Caco-2 (cell line): ENCODE measurements around the gene INPP5J. TPM values are rescaled to one million over a fixed set of nuclear protein-coding genes. Genes with fewer than 3 reads are reported as not detected.

ENCODE experiments used
- BruUV-seq: library from RNA; stranded (reverse); fragments of 400-500 nt; replicated peaks from 2 replicates; lab custom pipeline; 2021; lab: Mats Ljungman, UMichigan
- CTCF ChIA-PET: fragments of 300-600 bp; sonication (Branson Sonifier 250); formaldehyde crosslinking; loops from one replicate; lab custom pipeline; 2022; ENCODE audit warnings: antibody characterized with exemption; lab: Charles Lee
- POLR2A ChIA-PET: fragments of 300-600 bp; sonication (Branson Sonifier 250); formaldehyde crosslinking; loops from one replicate; lab custom pipeline; 2022; ENCODE audit warnings: antibody characterized with exemption; lab: Charles Lee
- DNase-seq, 2 experiments: peaks; one replicate each; pipeline versions ENCODE4 v3.0.0 to v3.0.0-alpha.2; 2020 to 2022
- H3K27me3 ChIP-seq: replicated peaks from 2 replicates; pipeline ENCODE4 v1.6.0; 2011; ENCODE audit warnings: low read length; ENCODE audit not compliant: control insufficient read depth, insufficient read depth
- H3K36me3 ChIP-seq: 2 replicates; pipeline ENCODE4 v1.5.1; 2011; ENCODE audit warnings: low read length; ENCODE audit not compliant: control insufficient read depth, insufficient read depth
- H3K4me1 ChIP-seq: fragments of 250-450 bp; sonication (Bioruptor Pico); 2 replicates; pipeline ENCODE4 v1.5.1; 2020; ENCODE audit warnings: mild to moderate bottlenecking
- H3K4me3 ChIP-seq: 2 replicates; pipeline ENCODE4 v1.5.1; 2011; ENCODE audit warnings: low read depth, mild to moderate bottlenecking, control low read depth, low read length
- H3K9me3 ChIP-seq: fragments of 250-450 bp; sonication (Bioruptor Pico); 2 replicates; pipeline ENCODE4 v1.5.1; 2020; ENCODE audit warnings: mild to moderate bottlenecking, moderate library complexity
- H3K27ac Mint-ChIP-seq: one replicate; pipeline ENCODE4 v1.8.0; 2022; ENCODE audit warnings: mixed read lengths; ENCODE audit not compliant: unreplicated experiment
- H3K27me3 Mint-ChIP-seq: one replicate; pipeline ENCODE4 v1.8.0; 2022; ENCODE audit warnings: mixed read lengths; ENCODE audit not compliant: insufficient read depth, unreplicated experiment
- H3K36me3 Mint-ChIP-seq: one replicate; pipeline ENCODE4 v1.8.0; 2022; ENCODE audit warnings: mild to moderate bottlenecking, mixed read lengths; ENCODE audit not compliant: insufficient read depth, unreplicated experiment
- H3K4me1 Mint-ChIP-seq: one replicate; pipeline ENCODE4 v1.8.0; 2022; ENCODE audit warnings: low read depth, mixed read lengths; ENCODE audit not compliant: unreplicated experiment
- H3K4me3 Mint-ChIP-seq: one replicate; pipeline ENCODE4 v1.8.0; 2022; ENCODE audit warnings: mild to moderate bottlenecking, moderate library complexity, mixed read lengths; ENCODE audit not compliant: unreplicated experiment
- H3K9me3 Mint-ChIP-seq: one replicate; pipeline ENCODE4 v1.8.0; 2022; ENCODE audit warnings: mixed read lengths; ENCODE audit not compliant: unreplicated experiment
- CTCF ChIP-seq, 2 experiments: fragments of 200-600 bp in 1 of 2; IDR thresholded peaks; 1 replicate in 1 of 2; 2 replicates in 1 of 2; pipeline versions ENCODE4 v1.5.1 to v1.8.0; 2011 to 2022; ENCODE audit warnings: antibody characterized with exemption in 1 of 2, control low read depth in 1 of 2, inconsistent platforms in 1 of 2, low read depth in 1 of 2, low read length in 1 of 2, mild to moderate bottlenecking in 1 of 2, moderate library complexity in 1 of 2; ENCODE audit not compliant: insufficient read depth in 1 of 2, severe bottlenecking in 1 of 2, unreplicated experiment in 1 of 2
- intact Hi-C: fragments of 100-400 bp; cut with micrococcal nuclease; formaldehyde crosslinking; loops from one replicate; pipeline ENCODE4 v1.10.0; 2022; ENCODE audit not compliant: unreplicated experiment
- total RNA-seq: library from RNA; stranded (reverse); gene quantifications from 2 replicates; pipeline ENCODE4 v1.2.3, GENCODE V29; 2022

Gene INPP5J
- total RNA-seq, 1 experiment from 2014 or later, result 6.8 TPM

DNA sequence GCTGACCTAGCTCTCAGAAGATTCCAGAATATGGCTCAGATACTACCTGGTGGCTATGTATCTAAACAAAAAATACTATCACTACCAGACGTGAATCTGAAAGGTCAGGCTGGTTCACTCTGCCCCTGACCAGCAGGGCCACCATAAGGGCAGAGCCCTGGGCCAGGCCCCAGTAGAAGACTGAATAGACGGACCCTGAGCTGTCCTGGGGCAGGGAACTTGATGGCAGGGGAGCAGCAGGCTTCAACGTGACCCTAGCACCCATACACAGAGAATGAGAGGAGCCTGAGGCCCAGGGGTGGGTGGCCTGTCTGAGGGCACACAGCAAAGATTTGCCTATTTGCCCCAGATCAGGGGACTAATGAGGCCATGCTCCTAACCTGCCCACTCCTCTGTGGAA lies 30.6 kb downstream of the INPP5J start:
- POLR2A ChIA-PET, result no interaction called here
- Histone ChIP-seq H3K36me3 (no peaks in the 10 kb centered on the region), H3K9me3 (no peaks in the 10 kb centered on the region), H3K4me3 (no peak overlapping the region), H3K27me3 (no peaks in the 10 kb centered on the region), H3K4me1 (no peaks in the 10 kb centered on the region)
- Mint-ChIP-seq H3K27ac (no peak overlapping the region), H3K27me3 (no peaks in the 10 kb centered on the region), H3K36me3 (no peaks in the 10 kb centered on the region), H3K4me1 (no peaks in the 10 kb centered on the region), H3K9me3 (no peaks in the 10 kb centered on the region), H3K4me3 (no peak overlapping the region)
- CTCF ChIA-PET, result interaction anchor here (0.6 kb wide), 1 partner anchor 160 kb away, joined by 3 read pairs; no protein-coding TSS in a partner anchor
- BruUV-seq, result no TSS peak
- DNase-seq, result no peak
- no peak for TF ChIP-seq CTCF (IDR thresholded peaks at IDR 0.05; ENCODE audit: insufficient read depth in 1 of 2, low read depth in 1 of 2, low read length in 1 of 2, severe bottlenecking in 1 of 2, unreplicated experiment in 1 of 2)
- intact Hi-C loops, result no loop called here

GRCh38 chr22:31154975-31155374 lies 32.2 kb downstream of the INPP5J start:
- H3K9me3 Mint-ChIP-seq, result no peaks in the 10 kb centered on the region
- no peak for TF ChIP-seq CTCF (IDR thresholded peaks at IDR 0.05; ENCODE audit: insufficient read depth in 1 of 2, low read depth in 1 of 2, low read length in 1 of 2, severe bottlenecking in 1 of 2, unreplicated experiment in 1 of 2)
- no peaks in the 10 kb centered on the region for H3K27me3 Mint-ChIP-seq
- H3K4me1 Mint-ChIP-seq, result no peaks in the 10 kb centered on the region
- Histone ChIP-seq H3K4me3 (no peak overlapping the region), H3K27me3 (no peaks in the 10 kb centered on the region), H3K9me3 (no peaks in the 10 kb centered on the region), H3K4me1 (0 out of 2 replicates have a peak, but pooled peaks cover 4% of the 10 kb centered on the region), H3K36me3 (no peaks in the 10 kb centered on the region)
- POLR2A ChIA-PET, result no interaction called here
- intact Hi-C loops, result no loop called here
- no peak overlapping the region for H3K4me3 Mint-ChIP-seq
- BruUV-seq, result no TSS peak
- CTCF ChIA-PET, result no interaction called here
- no peak for DNase-seq
- no peak overlapping the region for H3K27ac Mint-ChIP-seq
- H3K36me3 Mint-ChIP-seq, result peaks cover 4% of the 10 kb centered on the region

DNA sequence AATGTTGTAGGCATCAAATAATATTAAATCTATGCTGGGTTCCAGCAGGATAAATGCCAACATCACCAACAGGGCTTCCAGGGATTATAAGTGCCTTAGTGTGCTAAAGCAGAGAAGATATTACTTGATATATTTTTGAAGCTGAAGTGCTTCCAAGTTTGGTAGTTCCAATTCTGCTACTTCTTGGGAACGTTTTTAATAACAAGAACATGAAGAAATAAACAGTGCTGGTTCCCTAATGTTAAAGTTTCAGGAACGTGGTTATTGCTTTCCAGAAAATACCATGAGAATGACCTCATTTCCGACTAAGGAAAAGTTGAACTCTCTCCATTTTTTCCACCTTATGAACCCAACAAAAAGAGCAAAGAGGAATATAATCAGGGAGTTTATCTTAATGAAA lies 32.7 kb downstream of the INPP5J start:
- ChIA-PET CTCF (no interaction called here), POLR2A (no interaction called here)
- Histone ChIP-seq H3K36me3 (no peaks in the 10 kb centered on the region), H3K27me3 (no peaks in the 10 kb centered on the region), H3K4me3 (no peak overlapping the region), H3K9me3 (no peaks in the 10 kb centered on the region), H3K4me1 (0 out of 2 replicates have a peak, but pooled peaks cover 4% of the 10 kb centered on the region)
- no peak for DNase-seq
- TF ChIP-seq CTCF (IDR thresholded peaks at IDR 0.05; ENCODE audit: insufficient read depth in 1 of 2, low read depth in 1 of 2, low read length in 1 of 2, severe bottlenecking in 1 of 2, unreplicated experiment in 1 of 2), result no peak
- no peak overlapping the region for H3K27ac Mint-ChIP-seq
- BruUV-seq, result no TSS peak
- H3K4me3 Mint-ChIP-seq, result no peak overlapping the region
- H3K9me3 Mint-ChIP-seq, result no peaks in the 10 kb centered on the region
- peaks cover 6% of the 10 kb centered on the region for H3K36me3 Mint-ChIP-seq
- intact Hi-C loops, result no loop called here
- H3K27me3 Mint-ChIP-seq, result no peaks in the 10 kb centered on the region
- no peaks in the 10 kb centered on the region for H3K4me1 Mint-ChIP-seq
